Measurements from ENCODE around the gene PADI2. TPM values are rescaled to one million over a fixed set of nuclear protein-coding genes. Genes with fewer than 3 reads are reported as not detected.
A peak's percentile ranks its signal among the peaks of the same experiment; 100 is the strongest.

Gene PADI2
- total RNA-seq, 1 donor from 2014 or later: 0.49 TPM

GRCh38 chr1:17023573-17023972, 95.7 kb downstream of the PADI2 start:
- Mint-ChIP-seq H3K27ac (no peak overlapping the region), H3K36me3 (peaks cover 43% of the 10 kb centered on the region), H3K9me3 (no peaks in the 10 kb centered on the region), H3K27me3 (ENCODE audit: low read depth) (no peaks in the 10 kb centered on the region), H3K4me3 (no peak overlapping the region), H3K4me1 (no peaks in the 10 kb centered on the region)
- DNase-seq (ENCODE audit: low spot score in 2 of 2, unreplicated experiment in 2 of 2): no peak
- TF ChIP-seq CTCF (IDR thresholded peaks at IDR 0.05; ENCODE audit: unreplicated experiment): no peak

- H3K4me3 Mint-ChIP-seq: no peak overlapping the region
- H3K9me3 Mint-ChIP-seq: no peaks in the 10 kb centered on the region
- H3K36me3 Mint-ChIP-seq: peaks cover 39% of the 10 kb centered on the region
- TF ChIP-seq CTCF (IDR thresholded peaks at IDR 0.05; ENCODE audit: unreplicated experiment): no peak
- no peaks in the 10 kb centered on the region for H3K27me3 Mint-ChIP-seq (ENCODE audit: low read depth)
- H3K4me1 Mint-ChIP-seq: no peaks in the 10 kb centered on the region
- H3K27ac Mint-ChIP-seq: no peak overlapping the region
- DNase-seq (ENCODE audit: low spot score in 2 of 2, unreplicated experiment in 2 of 2): no peak
Measured at GRCh38 chr1:17023102-17023501, 96.1 kb downstream of the PADI2 start.

- no peaks in the 10 kb centered on the region for H3K27me3 Mint-ChIP-seq (ENCODE audit: low read depth)
Measured at GRCh38 chr1:17021896-17022295, 97.4 kb downstream of the PADI2 start.

GRCh38 chr1:17020502-17020901, 98.7 kb downstream of the PADI2 start:
- Mint-ChIP-seq H3K27ac (no peak overlapping the region), H3K36me3 (peaks cover 31% of the 10 kb centered on the region), H3K4me3 (no peak overlapping the region), H3K4me1 (peaks cover 7% of the 10 kb centered on the region), H3K27me3 (ENCODE audit: low read depth) (no peaks in the 10 kb centered on the region), H3K9me3 (no peaks in the 10 kb centered on the region)
- no peak for DNase-seq (ENCODE audit: low spot score in 2 of 2, unreplicated experiment in 2 of 2)
- no peak for TF ChIP-seq CTCF (IDR thresholded peaks at IDR 0.05; ENCODE audit: unreplicated experiment)

More at GRCh38 chr1:17021896-17022295, 97.4 kb downstream of the PADI2 start:
- Mint-ChIP-seq H3K27ac (no peak overlapping the region), H3K4me3 (no peak overlapping the region), H3K4me1 (no peaks in the 10 kb centered on the region), H3K9me3 (no peaks in the 10 kb centered on the region), H3K36me3 (peaks cover 30% of the 10 kb centered on the region)
- no peak for TF ChIP-seq CTCF (IDR thresholded peaks at IDR 0.05; ENCODE audit: unreplicated experiment)
- DNase-seq (ENCODE audit: low spot score in 2 of 2, unreplicated experiment in 2 of 2): no peak

GRCh38 chr1:17018849-17019248, 100.4 kb downstream of the PADI2 start:
- TF ChIP-seq CTCF (IDR thresholded peaks at IDR 0.05; ENCODE audit: unreplicated experiment): no peak
- no peaks in the 10 kb centered on the region for H3K9me3 Mint-ChIP-seq
- no peak overlapping the region for H3K4me3 Mint-ChIP-seq
- H3K36me3 Mint-ChIP-seq: peaks cover 30% of the 10 kb centered on the region
- peak overlapping the region; percentile 13 for H3K27ac Mint-ChIP-seq
- H3K27me3 Mint-ChIP-seq (ENCODE audit: low read depth): no peaks in the 10 kb centered on the region
- H3K4me1 Mint-ChIP-seq: peaks cover 10% of the 10 kb centered on the region
- DNase-seq (ENCODE audit: low spot score in 2 of 2, unreplicated experiment in 2 of 2): no peak

- TF ChIP-seq CTCF (IDR thresholded peaks at IDR 0.05; ENCODE audit: unreplicated experiment): no peak
- H3K4me3 Mint-ChIP-seq: no peak overlapping the region
- H3K27me3 Mint-ChIP-seq (ENCODE audit: low read depth): no peaks in the 10 kb centered on the region
- H3K9me3 Mint-ChIP-seq: no peaks in the 10 kb centered on the region
- H3K36me3 Mint-ChIP-seq: peaks cover 27% of the 10 kb centered on the region
- no peak overlapping the region for H3K27ac Mint-ChIP-seq
- peaks cover 17% of the 10 kb centered on the region for H3K4me1 Mint-ChIP-seq
- no peak for DNase-seq (ENCODE audit: low spot score in 2 of 2, unreplicated experiment in 2 of 2)
Measured at GRCh38 chr1:17017435-17017834, 101.8 kb downstream of the PADI2 start.

All from mesothelial cell of epicardium (in vitro differentiated cells).